Activated T-cell treated with anti-CD3 and anti-CD28 coated beads, Interleukin-2, amount 50 U/mL, for 24 hours (primary cell): ENCODE data around the gene NR1D1.
A peak's percentile ranks its signal among the peaks of the same experiment; 100 is the strongest.

Experiments
- DNase-seq: peaks from one replicate; pipeline ENCODE4 v3.0.0-alpha.2; 2020
- H3K27ac Mint-ChIP-seq: 2 replicates; pipeline ENCODE4 v1.8.0; 2020; ENCODE audit warnings: mild to moderate bottlenecking, mixed read lengths
- H3K27me3 Mint-ChIP-seq: 2 replicates; pipeline ENCODE4 v1.8.0; 2020; ENCODE audit warnings: mixed read lengths
- H3K36me3 Mint-ChIP-seq: 2 replicates; pipeline ENCODE4 v1.8.0; 2020; ENCODE audit warnings: low read depth, mixed read lengths
- H3K4me1 Mint-ChIP-seq: 2 replicates; pipeline ENCODE4 v1.8.0; 2020; ENCODE audit warnings: low read depth, mixed read lengths
- H3K4me3 Mint-ChIP-seq: 2 replicates; pipeline ENCODE4 v1.8.0; 2020; ENCODE audit warnings: mild to moderate bottlenecking, moderate library complexity, mixed read lengths
- H3K9me3 Mint-ChIP-seq: 2 replicates; pipeline ENCODE4 v1.8.0; 2020; ENCODE audit warnings: mixed read lengths

The NR1D1 gene

GRCh38 chr17:40068917-40069750 lies 31.3 kb downstream of the NR1D1 start:
- peak overlapping the region; percentile 79 for H3K4me3 Mint-ChIP-seq
- DNase-seq = peak; percentile 86
- no peaks in the 10 kb centered on the region for H3K36me3 Mint-ChIP-seq
- H3K27ac Mint-ChIP-seq = peak overlapping the region; percentile 97
- peaks cover 83% of the 10 kb centered on the region for H3K4me1 Mint-ChIP-seq
- H3K27me3 Mint-ChIP-seq = no peaks in the 10 kb centered on the region
- no peaks in the 10 kb centered on the region for H3K9me3 Mint-ChIP-seq

DNA sequence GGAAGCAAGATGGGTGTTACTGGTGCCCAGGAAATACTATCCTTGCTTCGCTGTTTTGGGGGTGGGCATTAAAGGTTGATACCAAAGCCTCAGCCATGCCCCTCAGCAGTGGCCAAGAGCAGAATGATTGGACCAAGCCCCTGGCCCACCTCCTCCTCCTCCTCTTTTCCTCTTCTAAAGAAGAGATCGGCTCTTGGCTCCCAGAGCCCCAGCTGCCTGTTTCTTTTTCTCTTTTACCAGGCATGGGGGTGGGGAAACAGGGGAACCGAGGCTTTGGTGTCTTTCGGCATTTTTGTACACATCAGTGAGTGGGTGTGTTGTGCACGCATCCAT lies 31.8 kb downstream of the NR1D1 start:
- Mint-ChIP-seq H3K9me3 (no peaks in the 10 kb centered on the region), H3K4me3 (peak overlapping the region; percentile 79), H3K27me3 (no peaks in the 10 kb centered on the region), H3K27ac (peak overlapping the region; percentile 97), H3K4me1 (peaks cover 85% of the 10 kb centered on the region), H3K36me3 (no peaks in the 10 kb centered on the region)
- no peak for DNase-seq

DNA sequence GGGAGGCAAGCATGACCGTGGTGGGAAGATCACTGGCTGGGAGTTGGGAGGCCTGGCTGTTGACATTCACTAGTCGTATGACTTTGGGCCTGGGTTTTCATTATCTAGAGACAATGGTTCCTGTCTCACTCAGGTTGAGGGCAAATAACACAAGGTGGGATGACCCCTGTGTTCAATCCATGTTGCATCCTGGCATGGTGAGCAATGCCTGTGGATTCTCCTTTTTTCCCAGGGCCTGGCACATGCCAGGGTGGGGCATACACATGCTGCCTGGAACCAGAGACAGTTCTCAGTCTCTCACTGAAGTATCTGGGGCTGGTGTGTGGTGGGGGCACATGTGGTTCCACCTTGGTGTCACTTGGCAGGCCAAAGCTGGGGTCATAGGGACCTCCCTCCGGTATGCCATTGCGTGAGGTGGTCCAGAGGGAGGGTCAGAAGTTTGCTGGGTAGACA lies 32.2 kb downstream of the NR1D1 start:
- H3K27me3 Mint-ChIP-seq = no peaks in the 10 kb centered on the region
- H3K36me3 Mint-ChIP-seq = no peaks in the 10 kb centered on the region
- DNase-seq = no peak
- H3K4me1 Mint-ChIP-seq = peaks cover 85% of the 10 kb centered on the region
- no peaks in the 10 kb centered on the region for H3K9me3 Mint-ChIP-seq
- peak overlapping the region; percentile 97 for H3K27ac Mint-ChIP-seq
- H3K4me3 Mint-ChIP-seq = peak overlapping the region; percentile 79

GRCh38 chr17:40067710-40068109 lies 32.7 kb downstream of the NR1D1 start:
- Mint-ChIP-seq H3K9me3 (no peaks in the 10 kb centered on the region), H3K36me3 (no peaks in the 10 kb centered on the region), H3K27ac (peak overlapping the region; percentile 97), H3K4me3 (no peak overlapping the region), H3K4me1 (peaks cover 82% of the 10 kb centered on the region), H3K27me3 (no peaks in the 10 kb centered on the region)
- no peak for DNase-seq

DNA sequence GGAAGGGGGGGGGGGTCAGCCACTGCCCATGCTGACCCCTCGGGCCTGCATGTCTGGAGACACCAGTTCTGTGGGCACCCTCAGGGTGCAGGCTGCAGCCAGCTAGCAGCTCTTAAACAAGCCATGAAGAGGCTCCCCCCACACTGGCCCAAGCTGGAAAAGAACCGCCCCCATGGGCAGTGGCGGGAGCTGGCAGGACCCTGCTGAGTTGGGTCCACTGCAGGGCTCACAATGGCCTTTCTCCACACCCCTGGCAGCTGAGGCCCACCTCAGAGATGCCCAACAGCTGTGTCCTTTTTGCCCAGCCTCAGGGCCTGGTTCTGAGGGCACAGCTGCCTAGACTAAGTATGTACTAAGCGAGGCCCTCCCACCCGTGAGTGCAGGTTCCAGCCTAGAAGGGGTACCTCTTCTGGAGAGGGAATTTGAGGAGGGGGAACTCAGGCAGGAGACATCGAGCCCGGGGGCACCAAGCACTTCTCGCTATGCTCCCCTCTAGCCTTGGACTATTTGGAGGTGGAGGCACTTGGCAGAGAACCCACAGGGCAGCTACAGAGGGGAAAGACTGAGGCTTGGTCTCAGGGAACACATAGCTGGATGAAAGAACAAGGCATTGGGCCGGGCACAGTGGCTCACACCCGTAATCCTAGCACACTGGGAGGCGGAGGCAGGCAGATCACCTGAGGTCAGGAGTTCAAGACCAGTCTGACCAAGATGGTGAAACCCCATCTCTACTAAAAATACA lies 34.4 kb downstream of the NR1D1 start:
- no peaks in the 10 kb centered on the region for H3K27me3 Mint-ChIP-seq
- H3K4me1 Mint-ChIP-seq = peaks cover 78% of the 10 kb centered on the region
- no peak for DNase-seq
- H3K9me3 Mint-ChIP-seq = no peaks in the 10 kb centered on the region
- H3K36me3 Mint-ChIP-seq = no peaks in the 10 kb centered on the region
- H3K4me3 Mint-ChIP-seq = no peak overlapping the region
- peak overlapping the region; percentile 47 for H3K27ac Mint-ChIP-seq

DNA sequence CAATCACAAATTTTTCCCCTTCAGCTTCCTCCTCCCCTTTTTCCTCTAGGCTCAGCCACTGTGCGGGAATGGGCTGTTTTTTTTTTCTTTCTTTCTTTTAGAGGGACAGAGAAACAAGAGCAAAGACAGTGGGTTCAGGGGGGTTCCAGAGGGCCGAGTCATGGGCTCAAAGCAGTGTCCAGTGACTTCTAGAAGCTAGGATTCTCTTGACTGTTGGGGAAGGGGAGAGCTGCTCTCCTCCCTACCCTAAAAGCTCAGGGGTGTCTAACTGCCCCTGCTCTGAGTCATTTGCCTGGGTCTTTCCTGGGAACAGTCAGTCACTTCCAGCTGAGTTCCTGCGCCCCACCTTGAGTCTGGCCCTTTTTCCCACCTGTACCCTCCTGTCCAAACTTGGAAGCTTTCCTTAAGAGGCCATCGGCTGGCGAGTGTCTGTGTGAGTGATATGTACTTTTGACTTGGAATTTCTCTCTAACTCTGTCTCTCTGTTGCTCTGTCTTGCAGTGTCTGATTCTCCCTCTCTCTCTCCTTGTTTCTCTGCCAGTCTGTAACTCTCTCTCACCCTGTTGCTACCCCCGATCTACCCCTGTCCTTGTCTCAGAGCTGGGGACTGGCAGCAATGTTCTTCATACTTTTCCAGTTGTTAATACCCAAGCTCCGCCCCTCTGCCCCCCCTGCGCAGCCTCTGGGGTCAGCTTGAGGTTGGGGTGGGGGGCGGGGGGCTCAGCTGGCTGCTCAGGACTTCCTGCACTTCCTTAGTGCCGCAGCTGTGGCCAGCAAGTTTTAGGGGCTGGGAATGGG lies 35.2 kb downstream of the NR1D1 start:
- Mint-ChIP-seq H3K9me3 (no peaks in the 10 kb centered on the region), H3K4me3 (peak overlapping the region; percentile 85), H3K36me3 (no peaks in the 10 kb centered on the region), H3K27ac (peak overlapping the region; percentile 58), H3K27me3 (no peaks in the 10 kb centered on the region), H3K4me1 (peaks cover 71% of the 10 kb centered on the region)
- DNase-seq = no peak

DNA sequence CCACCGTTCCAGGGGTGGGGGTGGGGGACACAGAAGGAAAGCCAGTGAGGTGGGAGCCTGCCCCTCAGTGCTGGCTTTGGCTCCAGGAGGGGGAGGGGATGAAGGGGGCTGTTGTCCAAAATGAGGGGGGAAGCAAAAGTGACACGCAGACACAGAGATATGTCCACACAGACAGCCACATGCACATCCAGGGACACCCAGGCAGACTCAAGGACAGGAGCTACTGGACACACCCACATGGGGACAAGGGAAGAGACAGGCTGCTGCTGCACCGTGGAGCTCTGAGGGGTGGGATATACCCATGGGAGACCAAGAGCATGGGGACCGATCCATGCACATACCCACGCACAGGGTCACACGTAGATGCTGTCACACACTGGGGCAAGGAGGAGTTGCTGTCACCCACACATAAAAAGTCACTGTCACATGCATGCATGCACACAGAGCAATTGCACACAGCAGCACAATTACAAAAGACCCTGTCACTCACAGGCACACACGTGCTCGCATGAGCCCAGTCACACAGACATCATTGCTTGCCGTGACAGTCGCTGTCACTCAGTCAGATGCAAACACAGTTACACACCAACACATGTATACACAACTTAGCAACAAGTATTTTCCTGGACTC lies 36.4 kb downstream of the NR1D1 start:
- no peaks in the 10 kb centered on the region for H3K27me3 Mint-ChIP-seq
- H3K9me3 Mint-ChIP-seq = no peaks in the 10 kb centered on the region
- no peaks in the 10 kb centered on the region for H3K36me3 Mint-ChIP-seq
- H3K27ac Mint-ChIP-seq = peak overlapping the region; percentile 75
- peaks cover 59% of the 10 kb centered on the region for H3K4me1 Mint-ChIP-seq
- no peak for DNase-seq
- H3K4me3 Mint-ChIP-seq = peak overlapping the region; percentile 85

GRCh38 chr17:40063187-40063771 lies 37.1 kb downstream of the NR1D1 start:
- H3K27ac Mint-ChIP-seq = peak overlapping the region; percentile 75
- H3K4me3 Mint-ChIP-seq = peak overlapping the region; percentile 85
- peak; percentile 58 for DNase-seq
- no peaks in the 10 kb centered on the region for H3K27me3 Mint-ChIP-seq
- H3K4me1 Mint-ChIP-seq = peaks cover 52% of the 10 kb centered on the region
- H3K9me3 Mint-ChIP-seq = no peaks in the 10 kb centered on the region
- H3K36me3 Mint-ChIP-seq = no peaks in the 10 kb centered on the region

DNA sequence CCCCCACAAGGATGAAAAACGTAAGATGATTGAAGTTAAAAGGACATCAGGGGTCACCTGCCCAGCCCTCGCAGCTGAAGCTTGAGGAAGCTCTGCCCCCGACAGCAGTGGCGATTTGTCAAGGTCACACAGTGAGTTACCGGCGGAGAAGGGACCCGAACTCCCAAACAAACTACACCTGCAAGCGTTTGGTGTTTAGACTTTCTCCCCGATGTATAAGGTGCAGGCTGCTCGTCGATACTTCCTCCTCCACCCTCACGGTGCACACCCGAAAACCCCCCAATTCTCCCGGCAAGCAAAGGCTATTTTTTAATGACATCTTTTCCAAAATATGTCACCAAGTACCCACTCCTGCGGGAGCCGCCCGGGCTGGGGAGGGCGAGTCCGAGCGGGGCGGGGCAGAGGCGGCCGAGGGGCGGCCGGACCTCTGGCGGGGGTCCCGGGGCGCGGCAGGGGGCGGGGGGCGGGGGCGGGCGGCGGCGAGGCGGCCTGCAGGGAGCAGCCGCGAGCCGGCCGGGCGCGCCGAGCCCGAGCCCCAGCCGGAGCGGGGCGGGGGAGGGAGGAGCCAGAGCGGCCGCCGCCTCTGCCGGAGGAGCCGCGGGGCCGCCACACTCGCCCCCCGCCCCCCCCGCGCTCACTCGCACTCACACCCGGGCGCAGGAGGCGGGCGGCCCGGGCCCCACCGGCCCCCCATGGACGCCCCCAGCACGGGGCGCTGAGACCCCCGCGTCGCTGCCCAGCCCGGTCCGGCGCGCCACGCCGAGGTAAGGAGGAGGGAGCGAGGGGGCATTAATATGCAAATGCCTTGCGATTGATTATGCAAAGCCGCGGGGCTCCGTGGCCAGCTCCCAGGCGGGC lies 37.8 kb downstream of the NR1D1 start, which contains the start of gene THRA:
Gene THRA, plus strand, starts transcription at position 637 of the 858 bp plus-strand sequence. CDS start 11,524 bp downstream, outside the sequence.
- no peaks in the 10 kb centered on the region for H3K36me3 Mint-ChIP-seq
- no peaks in the 10 kb centered on the region for H3K27me3 Mint-ChIP-seq
- peak within 1 kb of the TSS; percentile 84 for H3K27ac Mint-ChIP-seq
- DNase-seq = peak; percentile 81
- peaks cover 44% of the 10 kb centered on the region for H3K4me1 Mint-ChIP-seq
- no peaks in the 10 kb centered on the region for H3K9me3 Mint-ChIP-seq
- H3K4me3 Mint-ChIP-seq = peak within 1 kb of the TSS; percentile 85

DNA sequence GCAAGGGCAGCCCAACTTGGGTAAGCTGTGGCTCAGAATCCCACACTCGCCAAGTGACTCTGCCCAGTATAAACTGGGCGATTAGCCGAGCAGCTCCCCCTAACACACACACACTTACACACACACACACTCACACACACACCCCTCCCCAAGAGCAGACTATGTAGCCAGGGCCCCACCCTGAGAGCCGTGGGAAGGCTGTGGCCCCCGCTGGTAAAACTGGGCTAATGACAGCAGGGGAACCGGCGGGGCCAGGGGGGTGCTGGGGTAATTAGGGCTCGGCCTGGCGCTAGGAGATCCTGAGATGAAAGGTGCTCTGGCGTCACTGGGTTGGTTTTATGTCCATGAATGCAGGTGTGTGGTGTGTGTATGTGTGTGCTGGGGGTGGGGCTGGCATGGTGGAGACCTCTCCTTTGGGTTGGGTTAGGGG lies 38.8 kb downstream of the NR1D1 start:
- Mint-ChIP-seq H3K4me3 (peak overlapping the region; percentile 82), H3K27ac (peak overlapping the region; percentile 84), H3K27me3 (no peaks in the 10 kb centered on the region)

DNA sequence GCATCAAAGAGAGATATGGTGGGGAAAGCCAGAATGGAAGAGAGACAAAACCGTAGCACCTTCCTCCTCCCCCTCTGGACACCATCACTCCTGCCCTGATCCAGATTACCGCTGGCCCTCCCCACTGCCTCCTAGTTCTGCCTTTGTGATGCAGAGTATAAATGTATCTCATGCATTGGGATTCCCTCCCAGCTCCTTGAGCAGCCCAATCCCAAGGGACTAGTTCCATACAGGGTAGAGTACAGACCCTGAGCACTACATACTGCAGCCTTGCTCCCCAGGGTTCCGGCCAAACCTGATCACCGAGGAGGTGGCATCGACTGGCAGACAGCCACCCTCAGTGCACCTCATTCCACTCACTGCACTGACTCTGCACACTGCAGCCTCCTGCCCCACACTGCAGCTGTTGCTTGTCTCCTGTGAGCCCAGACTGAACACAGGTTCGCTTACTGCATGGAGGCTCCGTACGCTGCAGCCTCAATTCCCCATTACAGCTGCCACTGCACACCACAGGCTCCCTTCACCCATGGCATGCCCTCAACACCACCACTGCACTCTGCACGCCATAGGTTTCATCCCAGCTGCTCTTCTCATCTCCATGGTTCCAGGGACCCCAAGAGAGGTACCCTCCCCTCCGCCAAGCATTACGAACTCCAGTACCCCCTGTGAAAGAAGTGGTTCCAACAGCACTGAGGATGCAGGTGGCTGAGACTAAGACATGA lies 39.3 kb downstream of the NR1D1 start:
- H3K36me3 Mint-ChIP-seq = no peaks in the 10 kb centered on the region
- no peak overlapping the region for H3K27ac Mint-ChIP-seq
- DNase-seq = no peak
- peaks cover 32% of the 10 kb centered on the region for H3K4me1 Mint-ChIP-seq
- H3K4me3 Mint-ChIP-seq = peak overlapping the region; percentile 82
- no peaks in the 10 kb centered on the region for H3K27me3 Mint-ChIP-seq
- no peaks in the 10 kb centered on the region for H3K9me3 Mint-ChIP-seq

More for the DNA sequence above, 38.8 kb downstream of the NR1D1 start:
- no peak for DNase-seq
- Mint-ChIP-seq H3K9me3 (no peaks in the 10 kb centered on the region), H3K36me3 (no peaks in the 10 kb centered on the region), H3K4me1 (peaks cover 35% of the 10 kb centered on the region)

DNA sequence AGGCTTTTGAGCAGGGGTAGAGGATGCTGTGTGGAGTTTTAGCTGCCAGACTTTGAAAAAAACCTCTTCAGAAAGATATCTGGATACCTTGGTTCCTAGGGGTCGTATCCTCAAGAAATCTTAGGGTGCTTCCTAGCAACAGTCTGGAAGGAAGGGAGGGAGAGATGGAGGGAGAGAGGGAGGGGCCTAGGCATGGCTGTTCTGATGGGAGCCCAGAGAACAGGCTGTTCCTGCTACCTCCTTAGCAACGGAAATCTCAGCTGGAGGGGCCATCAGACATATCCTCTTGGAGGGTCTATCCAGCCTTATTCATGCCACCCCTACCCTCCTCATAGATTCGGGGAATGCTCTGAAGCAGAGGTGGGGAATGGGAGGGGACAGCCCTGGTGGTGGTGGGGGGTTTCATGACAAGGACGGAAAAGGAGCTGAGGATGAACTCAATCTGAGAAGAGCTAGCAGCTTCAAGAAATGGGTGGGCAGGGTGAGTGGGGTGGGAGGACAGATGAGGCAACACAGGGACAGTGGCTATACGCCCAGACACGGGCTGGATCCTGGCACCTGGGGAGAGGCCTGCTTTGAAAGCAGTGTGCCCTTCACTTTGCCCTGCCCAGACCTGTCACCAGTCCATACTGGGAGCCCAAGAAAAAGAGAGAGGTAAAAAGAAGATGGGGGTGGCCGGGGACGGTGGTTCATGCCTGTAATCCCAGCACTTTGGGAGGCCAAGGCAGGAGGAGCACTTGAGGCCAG lies 40.5 kb downstream of the NR1D1 start:
- Mint-ChIP-seq H3K27ac (no peak overlapping the region), H3K36me3 (no peaks in the 10 kb centered on the region), H3K27me3 (no peaks in the 10 kb centered on the region), H3K4me1 (peaks cover 27% of the 10 kb centered on the region), H3K9me3 (no peaks in the 10 kb centered on the region), H3K4me3 (no peak overlapping the region)
- no peak for DNase-seq
